Neural cell (in vitro differentiated cells): Measurements from ENCODE around the gene DCANP1.

Experiments
- EZH2 ChIP-seq: fragments of 200-600, 300-800 bp; shearing (Covaris generic), sonication (generic); IDR thresholded peaks from 2 replicates; pipeline ENCODE4 v1.6.1; 2014; ENCODE audit warnings: antibody characterized with exemption, low read length, borderline replicate concordance, mild to moderate bottlenecking; ENCODE audit not compliant: insufficient read depth, poor library complexity, severe bottlenecking
- TAF1 ChIP-seq: IDR thresholded peaks from 2 replicates; pipeline ENCODE4 v1.6.1; 2012; ENCODE audit warnings: low read depth
- TF ChIP-seq, protein P1 (sequence below): fragments of 450-650 bp; IDR thresholded peaks from 2 replicates; pipeline ENCODE4 v1.5.1; 2014; ENCODE audit warnings: antibody characterized with exemption, mild to moderate bottlenecking, moderate library complexity; ENCODE audit not compliant: poor library complexity, severe bottlenecking
- TF ChIP-seq, protein P2 (sequence below): IDR thresholded peaks from 2 replicates; pipeline ENCODE4 v1.6.1; 2012; ENCODE audit warnings: borderline replicate concordance

DNA sequence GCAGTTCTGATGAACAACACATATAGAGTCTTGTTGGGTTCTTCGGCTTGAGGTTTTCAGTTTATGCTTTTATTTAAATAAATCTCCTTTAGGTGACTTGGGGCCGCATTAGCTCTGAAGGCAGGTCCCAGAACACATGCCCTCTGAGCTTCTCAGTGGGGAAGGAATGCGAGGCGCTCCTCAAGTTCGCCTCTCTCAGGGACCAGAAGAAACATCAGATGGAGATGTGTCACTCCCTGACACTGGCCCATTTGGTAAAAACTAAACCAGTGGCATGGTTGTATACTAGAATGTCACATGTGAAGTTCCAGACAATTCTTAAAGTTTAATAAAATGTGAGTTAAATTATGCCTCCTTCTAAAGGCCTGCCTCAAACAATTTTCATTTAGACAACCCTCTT is 50.1 kb downstream of the DCANP1 start:
- TF ChIP-seq, protein P1, sequence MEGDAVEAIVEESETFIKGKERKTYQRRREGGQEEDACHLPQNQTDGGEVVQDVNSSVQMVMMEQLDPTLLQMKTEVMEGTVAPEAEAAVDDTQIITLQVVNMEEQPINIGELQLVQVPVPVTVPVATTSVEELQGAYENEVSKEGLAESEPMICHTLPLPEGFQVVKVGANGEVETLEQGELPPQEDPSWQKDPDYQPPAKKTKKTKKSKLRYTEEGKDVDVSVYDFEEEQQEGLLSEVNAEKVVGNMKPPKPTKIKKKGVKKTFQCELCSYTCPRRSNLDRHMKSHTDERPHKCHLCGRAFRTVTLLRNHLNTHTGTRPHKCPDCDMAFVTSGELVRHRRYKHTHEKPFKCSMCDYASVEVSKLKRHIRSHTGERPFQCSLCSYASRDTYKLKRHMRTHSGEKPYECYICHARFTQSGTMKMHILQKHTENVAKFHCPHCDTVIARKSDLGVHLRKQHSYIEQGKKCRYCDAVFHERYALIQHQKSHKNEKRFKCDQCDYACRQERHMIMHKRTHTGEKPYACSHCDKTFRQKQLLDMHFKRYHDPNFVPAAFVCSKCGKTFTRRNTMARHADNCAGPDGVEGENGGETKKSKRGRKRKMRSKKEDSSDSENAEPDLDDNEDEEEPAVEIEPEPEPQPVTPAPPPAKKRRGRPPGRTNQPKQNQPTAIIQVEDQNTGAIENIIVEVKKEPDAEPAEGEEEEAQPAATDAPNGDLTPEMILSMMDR: no peak
- TF ChIP-seq, protein P2, sequence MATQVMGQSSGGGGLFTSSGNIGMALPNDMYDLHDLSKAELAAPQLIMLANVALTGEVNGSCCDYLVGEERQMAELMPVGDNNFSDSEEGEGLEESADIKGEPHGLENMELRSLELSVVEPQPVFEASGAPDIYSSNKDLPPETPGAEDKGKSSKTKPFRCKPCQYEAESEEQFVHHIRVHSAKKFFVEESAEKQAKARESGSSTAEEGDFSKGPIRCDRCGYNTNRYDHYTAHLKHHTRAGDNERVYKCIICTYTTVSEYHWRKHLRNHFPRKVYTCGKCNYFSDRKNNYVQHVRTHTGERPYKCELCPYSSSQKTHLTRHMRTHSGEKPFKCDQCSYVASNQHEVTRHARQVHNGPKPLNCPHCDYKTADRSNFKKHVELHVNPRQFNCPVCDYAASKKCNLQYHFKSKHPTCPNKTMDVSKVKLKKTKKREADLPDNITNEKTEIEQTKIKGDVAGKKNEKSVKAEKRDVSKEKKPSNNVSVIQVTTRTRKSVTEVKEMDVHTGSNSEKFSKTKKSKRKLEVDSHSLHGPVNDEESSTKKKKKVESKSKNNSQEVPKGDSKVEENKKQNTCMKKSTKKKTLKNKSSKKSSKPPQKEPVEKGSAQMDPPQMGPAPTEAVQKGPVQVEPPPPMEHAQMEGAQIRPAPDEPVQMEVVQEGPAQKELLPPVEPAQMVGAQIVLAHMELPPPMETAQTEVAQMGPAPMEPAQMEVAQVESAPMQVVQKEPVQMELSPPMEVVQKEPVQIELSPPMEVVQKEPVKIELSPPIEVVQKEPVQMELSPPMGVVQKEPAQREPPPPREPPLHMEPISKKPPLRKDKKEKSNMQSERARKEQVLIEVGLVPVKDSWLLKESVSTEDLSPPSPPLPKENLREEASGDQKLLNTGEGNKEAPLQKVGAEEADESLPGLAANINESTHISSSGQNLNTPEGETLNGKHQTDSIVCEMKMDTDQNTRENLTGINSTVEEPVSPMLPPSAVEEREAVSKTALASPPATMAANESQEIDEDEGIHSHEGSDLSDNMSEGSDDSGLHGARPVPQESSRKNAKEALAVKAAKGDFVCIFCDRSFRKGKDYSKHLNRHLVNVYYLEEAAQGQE: no peak
- TF ChIP-seq EZH2: no peak
- no peak for TF ChIP-seq TAF1
